Caco-2 (cell line): ENCODE results near the gene RPIA. TPM values are rescaled to one million over a fixed set of nuclear protein-coding genes. Genes with fewer than 3 reads are reported as not detected.

Source experiments
- BruUV-seq: library from RNA; stranded (reverse); fragments of 400-500 nt; replicated peaks from 2 replicates; lab custom pipeline; 2021; lab: Mats Ljungman, UMichigan
- CTCF ChIA-PET: fragments of 300-600 bp; sonication (Branson Sonifier 250); formaldehyde crosslinking; loops from one replicate; lab custom pipeline; 2022; ENCODE audit warnings: antibody characterized with exemption; lab: Charles Lee
- POLR2A ChIA-PET: fragments of 300-600 bp; sonication (Branson Sonifier 250); formaldehyde crosslinking; loops from one replicate; lab custom pipeline; 2022; ENCODE audit warnings: antibody characterized with exemption; lab: Charles Lee
- DNase-seq, 2 experiments: peaks; one replicate each; pipeline versions ENCODE4 v3.0.0 to v3.0.0-alpha.2; 2020 to 2022
- H3K27me3 ChIP-seq: replicated peaks from 2 replicates; pipeline ENCODE4 v1.6.0; 2011; ENCODE audit warnings: low read length; ENCODE audit not compliant: control insufficient read depth, insufficient read depth
- H3K36me3 ChIP-seq: 2 replicates; pipeline ENCODE4 v1.5.1; 2011; ENCODE audit warnings: low read length; ENCODE audit not compliant: control insufficient read depth, insufficient read depth
- H3K4me1 ChIP-seq: fragments of 250-450 bp; sonication (Bioruptor Pico); 2 replicates; pipeline ENCODE4 v1.5.1; 2020; ENCODE audit warnings: mild to moderate bottlenecking
- H3K4me3 ChIP-seq: 2 replicates; pipeline ENCODE4 v1.5.1; 2011; ENCODE audit warnings: low read depth, mild to moderate bottlenecking, control low read depth, low read length
- H3K9me3 ChIP-seq: fragments of 250-450 bp; sonication (Bioruptor Pico); 2 replicates; pipeline ENCODE4 v1.5.1; 2020; ENCODE audit warnings: mild to moderate bottlenecking, moderate library complexity
- H3K27ac Mint-ChIP-seq: one replicate; pipeline ENCODE4 v1.8.0; 2022; ENCODE audit warnings: mixed read lengths; ENCODE audit not compliant: unreplicated experiment
- H3K27me3 Mint-ChIP-seq: one replicate; pipeline ENCODE4 v1.8.0; 2022; ENCODE audit warnings: mixed read lengths; ENCODE audit not compliant: insufficient read depth, unreplicated experiment
- H3K36me3 Mint-ChIP-seq: one replicate; pipeline ENCODE4 v1.8.0; 2022; ENCODE audit warnings: mild to moderate bottlenecking, mixed read lengths; ENCODE audit not compliant: insufficient read depth, unreplicated experiment
- H3K4me1 Mint-ChIP-seq: one replicate; pipeline ENCODE4 v1.8.0; 2022; ENCODE audit warnings: low read depth, mixed read lengths; ENCODE audit not compliant: unreplicated experiment
- H3K4me3 Mint-ChIP-seq: one replicate; pipeline ENCODE4 v1.8.0; 2022; ENCODE audit warnings: mild to moderate bottlenecking, moderate library complexity, mixed read lengths; ENCODE audit not compliant: unreplicated experiment
- H3K9me3 Mint-ChIP-seq: one replicate; pipeline ENCODE4 v1.8.0; 2022; ENCODE audit warnings: mixed read lengths; ENCODE audit not compliant: unreplicated experiment
- CTCF ChIP-seq, 2 experiments: fragments of 200-600 bp in 1 of 2; IDR thresholded peaks; 1 replicate in 1 of 2; 2 replicates in 1 of 2; pipeline versions ENCODE4 v1.5.1 to v1.8.0; 2011 to 2022; ENCODE audit warnings: antibody characterized with exemption in 1 of 2, control low read depth in 1 of 2, inconsistent platforms in 1 of 2, low read depth in 1 of 2, low read length in 1 of 2, mild to moderate bottlenecking in 1 of 2, moderate library complexity in 1 of 2; ENCODE audit not compliant: insufficient read depth in 1 of 2, severe bottlenecking in 1 of 2, unreplicated experiment in 1 of 2
- intact Hi-C: fragments of 100-400 bp; cut with micrococcal nuclease; formaldehyde crosslinking; loops from one replicate; pipeline ENCODE4 v1.10.0; 2022; ENCODE audit not compliant: unreplicated experiment
- total RNA-seq: library from RNA; stranded (reverse); gene quantifications from 2 replicates; pipeline ENCODE4 v1.2.3, GENCODE V29; 2022

The RPIA gene
- total RNA-seq, 1 experiment from 2014 or later: 33.7 TPM

- Mint-ChIP-seq H3K27ac (no peak overlapping the region), H3K36me3 (no peaks in the 10 kb centered on the region), H3K9me3 (peaks cover 10% of the 10 kb centered on the region), H3K4me1 (no peaks in the 10 kb centered on the region), H3K4me3 (no peak overlapping the region), H3K27me3 (no peaks in the 10 kb centered on the region)
- H3K36me3 ChIP-seq: no peaks in the 10 kb centered on the region
- H3K27me3 ChIP-seq: no peaks in the 10 kb centered on the region
- H3K4me1 ChIP-seq: no peaks in the 10 kb centered on the region
- no TSS peak for BruUV-seq
- H3K9me3 ChIP-seq: peaks cover 21% of the 10 kb centered on the region
- CTCF ChIA-PET: no interaction called here
- no peak for DNase-seq
- POLR2A ChIA-PET: no interaction called here
- H3K4me3 ChIP-seq: no peak overlapping the region
- TF ChIP-seq CTCF (IDR thresholded peaks at IDR 0.05; ENCODE audit: insufficient read depth in 1 of 2, low read depth in 1 of 2, low read length in 1 of 2, severe bottlenecking in 1 of 2, unreplicated experiment in 1 of 2): no peak
- intact Hi-C loops: loop anchor here (5.0 kb wide), 1 partner anchor 169 kb away; no protein-coding TSS in a partner anchor
These were observed 69.5 kb downstream of the RPIA start for GRCh38 chr2:88760819-88761598.

- Mint-ChIP-seq H3K9me3 (no peaks in the 10 kb centered on the region), H3K4me3 (no peak overlapping the region), H3K36me3 (no peaks in the 10 kb centered on the region), H3K4me1 (no peaks in the 10 kb centered on the region), H3K27ac (no peak overlapping the region), H3K27me3 (no peaks in the 10 kb centered on the region)
- Histone ChIP-seq H3K4me1 (no peaks in the 10 kb centered on the region), H3K9me3 (peaks cover 5% of the 10 kb centered on the region), H3K27me3 (no peaks in the 10 kb centered on the region), H3K36me3 (no peaks in the 10 kb centered on the region), H3K4me3 (no peak overlapping the region)
- TF ChIP-seq CTCF (IDR thresholded peaks at IDR 0.05; ENCODE audit: insufficient read depth in 1 of 2, low read depth in 1 of 2, low read length in 1 of 2, severe bottlenecking in 1 of 2, unreplicated experiment in 1 of 2): no peak
- no peak for DNase-seq
- no TSS peak for BruUV-seq
- CTCF ChIA-PET: no interaction called here
- POLR2A ChIA-PET: no interaction called here
- intact Hi-C loops: loop anchor here (5.0 kb wide), 1 partner anchor 172 kb away; no protein-coding TSS in a partner anchor
These were observed 72.8 kb downstream of the RPIA start for GRCh38 chr2:88764141-88764849.

GRCh38 chr2:88764850-88765153, 73.3 kb downstream of the RPIA start:
- H3K27me3 ChIP-seq: no peaks in the 10 kb centered on the region

More at GRCh38 chr2:88764850-88765153, 73.3 kb downstream of the RPIA start:
- H3K27ac Mint-ChIP-seq: no peak overlapping the region
- no peaks in the 10 kb centered on the region for H3K4me1 Mint-ChIP-seq
- H3K36me3 Mint-ChIP-seq: no peaks in the 10 kb centered on the region
- no peaks in the 10 kb centered on the region for H3K27me3 Mint-ChIP-seq
- Histone ChIP-seq H3K36me3 (no peaks in the 10 kb centered on the region), H3K4me3 (no peak overlapping the region), H3K9me3 (no peaks in the 10 kb centered on the region; the same call in 1 of the 2 replicates), H3K4me1 (no peaks in the 10 kb centered on the region)
- intact Hi-C loops: loop anchor here (5.0 kb wide), 1 partner anchor 173 kb away; no protein-coding TSS in a partner anchor
- no peak overlapping the region for H3K4me3 Mint-ChIP-seq
- H3K9me3 Mint-ChIP-seq: no peaks in the 10 kb centered on the region
- ChIA-PET CTCF (no interaction called here), POLR2A (no interaction called here)
- no peak for TF ChIP-seq CTCF (IDR thresholded peaks at IDR 0.05; ENCODE audit: insufficient read depth in 1 of 2, low read depth in 1 of 2, low read length in 1 of 2, severe bottlenecking in 1 of 2, unreplicated experiment in 1 of 2)
- no peak for DNase-seq
- no TSS peak for BruUV-seq
